LNCaP clone FGC (cell line): Measurements from ENCODE around the gene KHSRP.

Source experiments
- DNase-seq: peaks from one replicate; pipeline ENCODE4 v3.0.0-alpha.2; 2011; ENCODE audit warnings: low read depth
- H3K4me3 ChIP-seq: 2 replicates; pipeline ENCODE4 v1.5.1; 2011; ENCODE audit warnings: mild to moderate bottlenecking, low read depth, low read length, control low read depth
- TF ChIP-seq, protein P1 (sequence below): IDR thresholded peaks from 2 replicates; pipeline ENCODE4 v1.5.1; 2012; ENCODE audit warnings: mild to moderate bottlenecking; ENCODE audit not compliant: control insufficient read depth, insufficient read depth; ENCODE audit errors: extremely low read depth

Gene KHSRP

DNA sequence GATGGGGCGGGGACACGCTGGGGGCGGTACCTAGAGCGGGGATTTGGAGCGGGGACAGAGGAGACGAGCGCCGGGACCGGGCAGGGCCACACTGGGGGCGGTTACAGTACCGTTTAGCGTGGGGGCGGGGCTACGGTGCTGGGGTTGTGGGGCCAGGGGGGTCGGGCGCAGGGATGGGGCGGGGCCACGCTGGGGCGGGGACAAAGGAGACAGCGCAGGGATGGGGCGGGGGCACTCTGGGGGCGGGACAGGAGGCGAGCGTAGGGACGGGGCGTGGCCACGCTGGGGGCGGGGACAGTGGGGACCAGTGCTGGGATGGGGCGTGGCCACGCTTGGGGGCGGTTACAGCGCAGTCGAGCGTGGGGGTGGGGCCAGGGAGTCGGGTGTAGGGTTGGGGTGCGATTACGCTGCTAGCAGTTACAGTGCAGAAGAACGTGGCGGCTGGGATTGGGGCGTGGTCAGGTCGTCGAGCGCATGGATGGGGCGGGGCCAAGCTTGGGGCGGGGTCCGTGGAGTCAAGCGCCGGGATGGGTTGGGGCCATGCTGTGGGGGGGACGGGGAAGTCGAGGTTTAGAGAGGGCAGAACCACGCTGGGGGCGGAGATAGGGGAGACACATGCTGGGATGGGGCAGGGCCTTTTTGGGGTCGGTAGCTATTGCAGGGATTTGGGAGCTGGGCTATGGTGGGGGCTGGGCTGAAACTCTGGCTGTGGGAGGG, 51.4 kb downstream of the KHSRP start:
- TF ChIP-seq, protein P1, sequence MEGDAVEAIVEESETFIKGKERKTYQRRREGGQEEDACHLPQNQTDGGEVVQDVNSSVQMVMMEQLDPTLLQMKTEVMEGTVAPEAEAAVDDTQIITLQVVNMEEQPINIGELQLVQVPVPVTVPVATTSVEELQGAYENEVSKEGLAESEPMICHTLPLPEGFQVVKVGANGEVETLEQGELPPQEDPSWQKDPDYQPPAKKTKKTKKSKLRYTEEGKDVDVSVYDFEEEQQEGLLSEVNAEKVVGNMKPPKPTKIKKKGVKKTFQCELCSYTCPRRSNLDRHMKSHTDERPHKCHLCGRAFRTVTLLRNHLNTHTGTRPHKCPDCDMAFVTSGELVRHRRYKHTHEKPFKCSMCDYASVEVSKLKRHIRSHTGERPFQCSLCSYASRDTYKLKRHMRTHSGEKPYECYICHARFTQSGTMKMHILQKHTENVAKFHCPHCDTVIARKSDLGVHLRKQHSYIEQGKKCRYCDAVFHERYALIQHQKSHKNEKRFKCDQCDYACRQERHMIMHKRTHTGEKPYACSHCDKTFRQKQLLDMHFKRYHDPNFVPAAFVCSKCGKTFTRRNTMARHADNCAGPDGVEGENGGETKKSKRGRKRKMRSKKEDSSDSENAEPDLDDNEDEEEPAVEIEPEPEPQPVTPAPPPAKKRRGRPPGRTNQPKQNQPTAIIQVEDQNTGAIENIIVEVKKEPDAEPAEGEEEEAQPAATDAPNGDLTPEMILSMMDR, result no peak
- DNase-seq, result peak; percentile 87
- H3K4me3 ChIP-seq, result peak overlapping the region; percentile 84

DNA sequence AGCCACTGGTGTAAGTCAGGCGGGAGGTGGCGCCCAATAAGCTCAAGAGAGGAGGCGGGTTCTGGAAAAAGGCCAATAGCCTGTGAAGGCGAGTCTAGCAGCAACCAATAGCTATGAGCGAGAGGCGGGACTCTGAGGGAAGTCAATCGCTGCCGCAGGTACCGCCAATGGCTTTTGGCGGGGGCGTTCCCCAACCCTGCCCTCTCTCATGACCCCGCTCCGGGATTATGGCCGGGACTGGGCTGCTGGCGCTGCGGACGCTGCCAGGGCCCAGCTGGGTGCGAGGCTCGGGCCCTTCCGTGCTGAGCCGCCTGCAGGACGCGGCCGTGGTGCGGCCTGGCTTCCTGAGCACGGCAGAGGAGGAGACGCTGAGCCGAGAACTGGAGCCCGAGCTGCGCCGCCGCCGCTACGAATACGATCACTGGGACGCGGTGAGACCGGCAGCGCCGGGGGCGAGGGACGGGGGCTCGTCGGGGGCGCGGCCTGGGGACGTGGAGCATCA, 52.0 kb downstream of the KHSRP start, which contains the start of gene ALKBH7:
Gene ALKBH7 (plus strand): TSS at position 201 of the 502 bp plus-strand sequence. CDS start 27 bp downstream, at position 228.
- TF ChIP-seq, protein P1, result no peak
- DNase-seq, result peak; percentile 99
- peak within 1 kb of the TSS; percentile 84 for H3K4me3 ChIP-seq

DNA sequence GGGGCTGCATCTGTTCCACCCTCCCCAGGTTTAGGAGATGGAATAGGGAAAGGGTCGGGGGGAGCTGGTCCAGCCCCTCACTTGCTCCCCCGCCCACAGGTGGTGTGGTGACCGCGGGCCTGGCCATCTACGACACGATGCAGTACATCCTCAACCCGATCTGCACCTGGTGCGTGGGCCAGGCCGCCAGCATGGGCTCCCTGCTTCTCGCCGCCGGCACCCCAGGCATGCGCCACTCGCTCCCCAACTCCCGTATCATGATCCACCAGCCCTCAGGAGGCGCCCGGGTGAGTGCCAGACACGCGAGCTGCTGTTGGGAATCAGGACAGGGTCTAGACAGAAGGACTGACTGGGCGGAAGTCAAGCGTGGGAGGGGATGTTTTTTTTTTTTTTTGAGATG, 60.3 kb downstream of the KHSRP start:
- TF ChIP-seq, protein P1, result no peak
- no peak overlapping the region for H3K4me3 ChIP-seq

More for the DNA sequence above, 60.3 kb downstream of the KHSRP start:
- DNase-seq, result no peak
